Adrenal gland (tissue), 5 donors: ENCODE results near the gene TCF4.

Experiments
- POLR2A ChIP-seq, 2 donors: fragments of 450-650 bp; IDR thresholded peaks; one replicate each; pipeline ENCODE4 v1.6.1; 2017; ENCODE audit warnings: antibody characterized with exemption in 2 of 2, mild to moderate bottlenecking in 2 of 2, moderate library complexity in 1 of 2
- TF ChIP-seq, protein P1 (sequence below), 6 experiments: fragments of 450-650 bp in 4 of 6; fragments of 200-600 bp in 2 of 6; sonication (generic) in 1 of 6; IDR thresholded peaks; 1 replicate in 5 of 6; 2 replicates in 1 of 6; pipeline versions ENCODE4 v1.5.1 to v1.8.0; 2016 to 2021; ENCODE audit warnings: antibody characterized with exemption in 6 of 6, mild to moderate bottlenecking in 2 of 6, moderate library complexity in 1 of 6
- donor health status: DM: no; HTN: no; CAD: no.

DNA sequence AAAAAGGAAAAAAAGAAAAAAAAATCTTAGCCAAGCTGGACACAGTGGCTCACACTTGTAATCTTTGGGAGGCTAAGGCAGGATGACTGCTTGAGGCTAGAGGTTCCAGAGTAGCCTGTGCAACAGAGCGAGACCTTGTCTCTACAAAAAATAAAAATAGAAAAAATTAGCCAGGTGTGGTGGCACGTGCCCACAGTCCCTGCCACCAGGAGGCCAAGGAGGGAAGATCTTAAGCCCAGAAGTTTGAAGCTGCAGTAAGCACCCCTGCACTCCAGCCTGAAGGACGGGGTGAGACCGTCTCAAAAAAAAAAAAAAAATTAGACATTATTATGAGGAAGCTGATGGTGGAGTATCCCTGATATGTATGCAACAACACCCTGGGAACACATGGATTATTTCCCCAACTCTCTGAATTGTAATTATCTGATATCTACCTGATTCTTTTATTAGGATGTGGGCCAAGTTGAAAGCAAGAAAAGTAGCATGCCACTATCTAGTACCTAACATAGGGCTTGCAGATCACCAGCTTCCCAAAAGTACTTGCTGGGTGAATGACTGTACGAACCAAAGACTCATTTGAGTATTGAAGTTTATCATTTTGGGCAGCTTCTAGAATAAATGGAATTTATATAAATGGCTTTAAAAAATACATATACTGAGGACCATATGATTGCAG lies 140.9 kb downstream of the TCF4 start:
- TF ChIP-seq, protein P1, sequence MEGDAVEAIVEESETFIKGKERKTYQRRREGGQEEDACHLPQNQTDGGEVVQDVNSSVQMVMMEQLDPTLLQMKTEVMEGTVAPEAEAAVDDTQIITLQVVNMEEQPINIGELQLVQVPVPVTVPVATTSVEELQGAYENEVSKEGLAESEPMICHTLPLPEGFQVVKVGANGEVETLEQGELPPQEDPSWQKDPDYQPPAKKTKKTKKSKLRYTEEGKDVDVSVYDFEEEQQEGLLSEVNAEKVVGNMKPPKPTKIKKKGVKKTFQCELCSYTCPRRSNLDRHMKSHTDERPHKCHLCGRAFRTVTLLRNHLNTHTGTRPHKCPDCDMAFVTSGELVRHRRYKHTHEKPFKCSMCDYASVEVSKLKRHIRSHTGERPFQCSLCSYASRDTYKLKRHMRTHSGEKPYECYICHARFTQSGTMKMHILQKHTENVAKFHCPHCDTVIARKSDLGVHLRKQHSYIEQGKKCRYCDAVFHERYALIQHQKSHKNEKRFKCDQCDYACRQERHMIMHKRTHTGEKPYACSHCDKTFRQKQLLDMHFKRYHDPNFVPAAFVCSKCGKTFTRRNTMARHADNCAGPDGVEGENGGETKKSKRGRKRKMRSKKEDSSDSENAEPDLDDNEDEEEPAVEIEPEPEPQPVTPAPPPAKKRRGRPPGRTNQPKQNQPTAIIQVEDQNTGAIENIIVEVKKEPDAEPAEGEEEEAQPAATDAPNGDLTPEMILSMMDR (IDR thresholded peaks at IDR 0.05), result no peak
- no peak for TF ChIP-seq POLR2A (IDR thresholded peaks at IDR 0.05)
